Activated CD8-positive, alpha-beta memory T cell treated with anti-CD3 and anti-CD28 coated beads, Interleukin-2, amount 50 U/mL, for 1 hour (primary cell): ENCODE data around the gene ACAT1.
"Not testable (repeated sequence)": the region's sequence is repeated elsewhere in the genome, so short reads cannot be mapped to it uniquely, and the experiment has no call there.

Experiments used
- DNase-seq: peaks from one replicate; pipeline ENCODE4 v3.0.0-alpha.2; 2020; ENCODE audit errors: extremely low read depth

Gene ACAT1

DNA sequence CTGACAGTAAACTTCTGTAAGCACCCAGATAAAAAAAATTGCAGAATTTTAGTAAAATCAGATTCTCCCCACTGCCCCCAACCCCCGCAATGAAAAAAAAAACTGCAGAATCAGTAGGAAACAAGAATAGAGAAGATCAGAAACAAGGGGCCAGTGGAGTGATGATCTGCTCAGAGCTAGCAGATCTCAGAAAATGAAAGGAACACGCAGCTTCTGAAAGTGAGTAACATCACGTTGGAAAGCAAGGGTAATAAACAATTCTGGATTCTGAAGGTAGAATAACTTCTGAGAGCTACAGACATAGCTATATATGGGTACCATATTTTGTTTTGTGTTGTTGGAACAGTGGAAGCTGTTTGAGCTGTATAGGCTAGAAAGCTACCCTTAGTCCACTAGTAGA lies 23.2 kb downstream of the ACAT1 start:
- DNase-seq: no peak

DNA sequence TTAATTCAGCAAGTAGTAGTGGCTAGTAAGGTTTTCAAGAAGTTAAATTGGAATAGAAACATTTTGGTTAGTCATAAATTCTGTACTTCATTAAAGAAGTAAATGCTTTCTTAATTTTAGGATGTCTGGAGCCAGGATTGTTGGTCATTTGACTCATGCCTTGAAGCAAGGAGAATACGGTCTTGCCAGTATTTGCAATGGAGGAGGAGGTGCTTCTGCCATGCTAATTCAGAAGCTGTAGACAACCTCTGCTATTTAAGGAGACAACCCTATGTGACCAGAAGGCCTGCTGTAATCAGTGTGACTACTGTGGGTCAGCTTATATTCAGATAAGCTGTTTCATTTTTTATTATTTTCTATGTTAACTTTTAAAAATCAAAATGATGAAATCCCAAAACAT lies 25.8 kb downstream of the ACAT1 start:
- no peak for DNase-seq

DNA sequence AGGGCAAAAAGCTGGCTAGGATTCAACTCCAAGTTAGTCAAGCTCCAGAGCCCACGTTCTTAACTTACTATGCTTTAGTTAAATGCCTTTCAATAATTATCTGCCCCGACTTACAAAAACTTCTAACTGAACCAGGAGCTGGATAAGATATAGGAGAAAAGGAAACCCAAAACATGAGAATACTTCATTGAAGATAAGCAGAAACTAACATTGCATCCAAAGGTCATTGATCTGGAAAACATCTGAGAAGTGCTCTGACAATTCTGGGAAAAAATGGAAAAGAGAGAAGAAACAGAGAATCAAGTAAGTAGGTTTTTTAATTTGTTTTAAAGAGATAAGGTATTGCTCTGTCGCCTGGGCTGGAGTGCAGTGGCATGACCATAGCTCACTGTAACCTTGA lies 27.2 kb downstream of the ACAT1 start:
- DNase-seq: no peak

DNA sequence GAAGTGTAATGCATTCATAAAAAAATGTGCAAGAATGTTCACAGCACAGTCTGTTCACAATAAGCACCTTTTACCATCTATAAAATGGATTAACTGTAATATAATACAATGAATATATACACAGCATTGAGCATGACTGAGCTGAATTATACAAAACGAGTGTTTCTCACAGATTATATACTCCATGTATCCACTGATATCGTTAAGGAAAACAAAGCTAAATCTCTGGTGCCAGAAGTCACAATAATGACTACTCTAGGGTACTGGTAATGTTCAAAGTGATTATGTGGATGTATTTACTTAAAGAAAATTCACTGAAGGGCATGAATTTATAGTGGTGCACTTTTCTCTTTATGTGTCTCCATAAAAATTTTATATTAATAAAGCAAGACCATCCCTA lies 33.2 kb downstream of the ACAT1 start:
- DNase-seq: no peak

DNA sequence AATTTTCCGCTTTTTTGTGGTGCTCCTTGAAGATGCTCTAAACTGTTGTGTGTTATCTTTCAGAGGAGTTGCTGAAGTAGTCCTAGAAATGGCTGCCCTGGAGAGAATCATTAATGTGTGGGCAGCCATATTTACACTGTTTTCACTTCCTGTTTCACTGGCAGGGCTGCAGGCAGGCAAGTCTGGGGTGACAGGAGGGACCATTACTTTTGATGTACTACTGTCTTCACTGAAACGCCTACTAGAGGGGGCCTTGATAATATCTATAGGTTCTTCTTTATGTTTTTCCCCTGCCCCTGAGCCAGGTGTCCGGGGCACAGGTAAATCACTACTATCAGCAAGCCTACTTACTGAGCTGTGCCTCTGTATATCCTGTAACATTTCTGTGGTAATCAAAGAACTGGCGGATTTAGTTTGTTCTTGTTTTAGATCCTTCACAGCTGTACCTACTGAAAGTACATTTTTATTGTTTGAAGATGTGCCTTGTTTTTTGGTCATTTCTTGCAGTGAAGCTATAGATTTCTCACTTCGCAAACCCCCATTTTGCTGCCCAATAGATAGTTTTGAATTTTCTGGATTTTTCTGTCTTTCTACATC lies 39.7 kb downstream of the ACAT1 start:
- DNase-seq: no peak

DNA sequence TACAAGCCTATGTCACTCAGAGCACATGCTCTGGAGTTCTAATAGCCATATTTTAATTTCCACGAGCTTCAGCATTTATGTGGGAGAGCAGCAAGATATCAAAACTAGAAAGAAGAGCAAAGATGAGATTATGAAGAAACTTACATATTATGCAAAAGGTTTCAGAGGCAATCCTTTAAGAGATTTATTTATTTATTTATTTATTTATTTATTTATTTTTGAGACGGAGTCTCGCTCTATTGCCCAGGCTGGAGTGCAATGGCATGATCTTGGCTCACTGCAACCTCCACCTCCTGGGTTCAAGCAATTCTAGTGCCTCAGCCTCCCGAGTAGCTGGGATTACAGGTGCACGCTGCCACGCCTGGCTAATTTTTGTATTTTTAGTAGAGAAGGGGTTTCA lies 41.5 kb downstream of the ACAT1 start:
- DNase-seq: not testable (repeated sequence)

DNA sequence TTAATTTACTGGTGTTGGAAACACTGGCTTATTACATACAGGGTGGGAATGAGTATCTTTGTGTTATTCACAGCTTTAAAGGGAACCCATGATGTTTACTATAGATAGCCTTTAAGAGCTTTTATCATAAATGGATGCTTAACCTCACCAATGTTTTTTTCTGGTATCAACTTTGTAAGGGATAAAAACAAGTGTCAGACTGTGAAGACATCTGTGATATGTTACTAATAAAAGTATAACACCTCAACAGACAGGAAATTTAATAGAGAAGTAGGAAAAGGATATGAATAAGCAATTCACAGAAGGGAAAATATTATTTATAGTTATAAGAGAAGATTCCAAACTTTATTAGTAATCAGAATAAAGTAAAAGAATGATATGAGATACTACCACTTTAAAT lies 46.3 kb downstream of the ACAT1 start:
- DNase-seq: no peak

DNA sequence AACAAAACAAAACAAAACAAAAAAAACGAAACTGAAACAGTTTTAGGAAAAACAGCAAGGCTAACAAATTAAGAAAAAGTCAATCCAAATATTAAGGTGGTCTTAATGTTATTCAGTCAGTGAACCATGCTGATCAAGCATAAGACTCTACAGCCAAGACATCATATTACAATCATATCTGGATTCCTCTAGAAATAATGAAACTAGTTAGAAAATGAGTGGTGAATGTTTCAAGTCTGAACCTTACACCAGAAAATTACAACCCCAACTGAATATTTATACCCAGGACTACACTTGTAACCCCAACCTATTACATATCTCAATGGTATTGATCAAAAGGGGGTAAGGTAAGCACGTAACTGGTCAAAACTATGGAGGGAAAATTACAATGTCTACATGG lies 48.8 kb downstream of the ACAT1 start:
- no peak for DNase-seq

DNA sequence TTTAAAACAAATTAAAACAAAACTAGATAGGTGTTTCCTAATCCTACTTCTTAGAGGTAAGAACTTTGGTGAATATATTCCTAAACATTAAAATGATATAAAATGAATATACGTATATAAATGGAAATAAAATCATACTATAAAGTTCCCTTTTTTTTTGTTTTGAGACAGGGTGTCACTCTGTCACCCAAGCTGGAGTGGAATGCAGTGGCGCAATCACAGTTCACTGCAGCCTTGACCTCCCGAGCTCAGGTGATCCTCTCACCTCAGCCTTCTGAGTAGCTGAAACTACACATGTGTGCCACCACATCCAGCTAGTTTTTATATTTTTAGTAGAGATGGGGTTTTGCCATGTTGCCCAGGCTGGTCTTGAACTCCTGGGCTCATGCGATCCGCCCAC lies 56.2 kb downstream of the ACAT1 start:
- no peak for DNase-seq

DNA sequence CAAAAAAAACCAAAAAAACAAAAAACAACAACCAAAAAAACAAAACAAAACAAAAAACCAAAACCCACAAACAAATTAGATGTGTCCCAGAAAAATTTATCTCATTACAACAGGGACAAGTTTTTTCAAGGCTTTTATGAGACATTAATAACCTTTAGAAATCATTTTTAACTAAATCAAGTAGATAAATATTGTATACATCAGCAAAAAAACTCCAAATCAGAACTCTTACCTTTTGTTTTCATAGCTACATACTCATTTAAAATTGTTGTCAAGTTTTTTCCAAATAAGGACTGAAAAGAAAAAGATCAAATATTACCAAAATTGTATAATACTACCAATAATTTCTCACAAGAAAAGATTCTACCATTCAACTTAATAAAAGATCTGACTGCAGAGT lies 72.4 kb downstream of the ACAT1 start:
- DNase-seq: no peak

DNA sequence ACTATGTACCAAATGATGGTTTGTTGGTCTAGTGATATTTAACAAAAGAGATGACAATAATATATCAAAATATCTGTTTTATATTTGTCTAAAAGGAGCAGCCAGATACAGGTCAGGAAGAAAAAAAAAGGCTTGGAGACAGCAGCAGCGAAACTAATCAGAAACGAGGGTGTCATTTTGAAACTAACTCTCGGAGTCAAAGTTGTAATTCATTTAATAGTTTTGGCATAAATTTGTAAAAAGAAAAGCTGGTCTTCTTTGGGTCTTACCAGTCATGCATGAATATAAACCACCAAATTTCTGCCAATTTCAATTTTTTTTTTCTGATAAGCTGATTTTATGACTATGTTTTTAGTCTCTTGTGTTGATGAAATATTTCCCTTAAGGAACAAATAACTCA lies 75.5 kb downstream of the ACAT1 start:
- no peak for DNase-seq
